ENCODE data around the gene CYP20A1.
"Not testable (repeated sequence)": the region's sequence is repeated elsewhere in the genome, so short reads cannot be mapped to it uniquely, and the experiment has no call there.

CYP20A1 gene

DNA sequence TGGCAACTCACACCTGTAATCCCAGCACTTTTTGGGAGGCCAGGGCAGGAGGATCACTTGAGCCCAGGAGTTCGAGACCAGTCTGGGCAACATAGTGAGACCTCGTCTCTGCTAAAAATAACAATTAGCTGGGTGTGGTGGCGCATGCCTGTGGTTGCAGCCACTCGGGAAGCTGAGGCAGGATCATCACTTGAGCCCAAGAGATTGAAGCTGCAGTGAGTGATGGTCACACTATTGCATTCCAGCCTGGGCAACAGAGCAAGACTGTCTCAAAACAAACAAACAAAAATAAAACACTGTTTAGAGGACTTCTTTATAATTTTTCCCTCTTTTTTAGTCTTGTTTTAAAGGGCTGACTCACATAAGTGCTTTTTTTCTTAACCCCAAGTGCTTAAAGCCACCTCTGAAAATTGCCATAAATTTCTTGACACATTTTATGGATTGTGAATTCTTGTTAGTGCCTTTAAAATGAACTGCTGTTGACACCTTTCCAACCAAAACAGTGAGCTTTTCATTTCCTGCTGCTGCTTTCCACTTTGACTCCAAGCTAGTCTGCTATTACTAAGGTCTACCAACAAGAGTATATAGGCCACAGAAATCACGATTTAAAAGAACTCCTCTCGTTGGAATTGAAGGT, 41.7 kb downstream of the CYP20A1 start:
- DNase-seq (ENCODE audit: low spot score) = no peak

GRCh38 chr2:203282101-203282500, 43.3 kb downstream of the CYP20A1 start:
- DNase-seq (ENCODE audit: low spot score) = no peak

DNA sequence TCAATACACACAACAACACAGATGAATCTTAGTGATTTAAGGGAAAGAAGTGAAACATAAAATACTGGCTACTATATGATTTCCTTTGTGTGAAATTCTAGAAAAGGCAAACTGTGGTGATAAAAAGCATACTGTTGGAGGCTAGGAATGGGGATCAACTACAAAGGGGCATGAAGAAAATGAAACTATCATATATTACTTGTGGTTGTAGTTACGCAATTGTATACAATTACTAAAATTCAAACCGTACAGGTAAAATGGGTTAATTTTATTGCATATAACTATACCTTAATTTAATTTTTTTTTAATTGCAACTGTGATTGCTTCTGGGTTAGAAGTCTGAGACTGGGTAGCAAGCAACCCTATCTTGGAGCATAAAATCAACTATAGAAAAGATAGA, 47.7 kb downstream of the CYP20A1 start:
- no peak for DNase-seq (ENCODE audit: low spot score)

DNA sequence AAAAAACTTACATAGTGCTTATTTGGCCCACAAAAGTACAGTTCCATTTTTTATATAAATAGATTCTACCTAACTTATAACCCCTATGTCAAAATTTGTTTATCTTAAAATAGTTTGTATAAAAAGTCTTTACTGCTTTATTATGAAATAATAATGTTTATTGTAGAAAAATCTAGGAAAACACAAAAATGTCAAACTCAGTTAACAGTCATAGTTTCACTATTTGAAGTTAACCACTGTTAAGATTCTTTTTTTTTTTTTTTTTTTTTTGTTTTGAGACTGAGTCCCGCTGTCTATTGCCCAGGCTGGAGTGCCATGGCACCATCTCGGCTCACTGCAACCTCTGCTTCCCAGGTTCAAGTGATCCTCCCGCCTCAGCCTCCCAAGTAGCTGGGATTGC, 62.8 kb downstream of the CYP20A1 start:
- DNase-seq (ENCODE audit: low spot score) = peak; percentile 57

DNA sequence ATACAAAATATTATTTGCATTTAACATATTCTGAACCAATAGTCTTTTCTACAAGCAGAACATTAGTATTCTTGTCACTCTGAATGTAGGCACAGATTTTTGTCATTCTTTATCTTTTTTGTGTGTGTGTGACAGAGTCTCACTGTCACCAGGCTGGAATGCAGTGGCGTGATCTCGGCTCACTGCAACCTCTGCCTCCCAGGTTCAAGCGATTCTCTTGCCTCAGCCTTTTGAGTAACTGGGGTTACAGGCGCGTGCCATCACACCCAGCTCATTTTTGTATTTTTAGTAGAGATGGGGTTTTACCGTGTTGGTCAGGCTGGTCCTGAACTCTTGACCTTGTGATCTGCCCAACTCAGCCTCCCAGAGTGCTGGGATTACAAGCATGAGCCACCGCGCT, 63.8 kb downstream of the CYP20A1 start:
- not testable (repeated sequence) for DNase-seq (ENCODE audit: low spot score)

- no peak for DNase-seq (ENCODE audit: low spot score)
Measured at GRCh38 chr2:203310688-203311436, 72.0 kb downstream of the CYP20A1 start.

GRCh38 chr2:203326356-203326755, 87.5 kb downstream of the CYP20A1 start:
- DNase-seq (ENCODE audit: low spot score) = no peak

DNA sequence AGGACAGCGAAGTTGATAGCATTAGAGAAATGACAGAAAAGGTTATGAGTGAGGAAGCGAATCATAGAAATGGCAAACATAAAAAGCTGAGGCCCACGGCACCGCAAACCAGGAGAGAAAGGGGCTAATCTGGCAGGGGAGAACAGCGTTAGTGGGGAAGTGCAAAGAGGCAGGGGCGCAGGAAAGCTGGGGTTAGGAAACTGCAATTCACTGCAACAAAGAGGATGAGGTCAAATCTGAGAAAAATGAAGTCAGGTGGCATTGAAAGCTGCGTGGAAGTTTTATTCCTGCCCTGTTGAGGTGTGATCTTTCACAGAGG, 88.7 kb downstream of the CYP20A1 start:
- DNase-seq (ENCODE audit: low spot score) = no peak

GRCh38 chr2:203327901-203328759, 89.3 kb downstream of the CYP20A1 start, which contains the start of gene ABI2:
Gene ABI2 (plus strand): TSS chr2:203328394. CDS start chr2:203328515, 121 bp downstream.
- peak; percentile 94 for DNase-seq (ENCODE audit: low spot score)

DNA sequence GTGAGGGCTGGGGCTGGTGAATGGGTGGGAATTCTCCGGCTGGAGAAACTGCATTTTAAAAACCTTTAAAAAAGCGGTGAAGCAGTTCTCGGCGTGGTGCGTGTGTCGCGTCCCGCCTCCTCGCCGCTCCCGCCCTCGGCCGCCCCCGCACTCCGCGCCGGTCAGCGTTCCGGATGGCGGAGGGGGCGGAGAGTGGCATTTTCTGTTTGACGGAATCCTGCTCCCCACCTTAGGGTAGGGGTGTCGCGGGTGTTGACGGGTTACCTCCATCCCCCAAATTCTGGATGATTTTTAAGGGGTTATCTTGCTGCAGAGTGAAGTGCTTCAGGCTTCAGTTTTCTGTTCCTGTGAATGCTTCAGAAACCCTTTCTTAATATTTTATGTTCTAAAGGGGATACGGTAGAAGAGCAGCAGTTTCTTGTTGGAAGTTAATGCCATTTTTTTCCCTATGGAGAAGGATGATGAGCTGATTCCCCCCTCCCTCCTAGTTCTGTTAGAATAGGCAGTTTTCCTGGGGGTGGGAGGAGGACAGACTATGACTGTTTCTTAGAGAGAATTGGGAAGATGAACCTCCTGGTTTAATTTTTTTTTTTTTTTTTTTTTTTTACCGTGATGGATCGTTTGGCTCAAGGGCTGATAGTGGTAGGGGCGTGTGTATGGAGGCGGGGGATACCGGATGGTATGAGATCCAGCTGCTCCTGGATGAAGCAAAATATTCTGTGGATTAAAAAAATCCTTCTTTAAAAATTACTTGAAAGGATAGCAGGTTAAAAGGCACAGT, 90.1 kb downstream of the CYP20A1 start:
- peak; percentile 62 for DNase-seq (ENCODE audit: low spot score)

DNA sequence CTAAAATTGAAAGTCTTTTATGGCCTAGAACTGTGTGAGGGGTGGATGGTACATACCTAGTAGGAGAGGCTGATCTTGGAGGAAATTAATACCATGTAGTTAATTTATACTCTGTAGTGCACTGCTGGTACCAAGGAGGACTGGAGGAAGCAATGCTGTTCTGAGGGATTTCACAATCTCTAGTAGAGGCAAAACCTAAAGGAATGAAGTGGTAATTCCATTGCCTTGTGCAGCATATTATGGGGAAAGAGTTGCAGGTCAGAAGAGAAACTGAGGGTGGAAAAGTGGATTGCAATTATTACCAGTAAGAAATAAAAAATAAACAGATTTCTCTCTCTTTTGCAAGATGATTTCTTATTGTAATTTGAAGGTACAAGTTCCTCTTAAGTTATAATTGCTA, 91.6 kb downstream of the CYP20A1 start:
- no peak for DNase-seq (ENCODE audit: low spot score)

- no peak for DNase-seq (ENCODE audit: low spot score)
Measured at GRCh38 chr2:203338322-203338721, 99.5 kb downstream of the CYP20A1 start.

DNA sequence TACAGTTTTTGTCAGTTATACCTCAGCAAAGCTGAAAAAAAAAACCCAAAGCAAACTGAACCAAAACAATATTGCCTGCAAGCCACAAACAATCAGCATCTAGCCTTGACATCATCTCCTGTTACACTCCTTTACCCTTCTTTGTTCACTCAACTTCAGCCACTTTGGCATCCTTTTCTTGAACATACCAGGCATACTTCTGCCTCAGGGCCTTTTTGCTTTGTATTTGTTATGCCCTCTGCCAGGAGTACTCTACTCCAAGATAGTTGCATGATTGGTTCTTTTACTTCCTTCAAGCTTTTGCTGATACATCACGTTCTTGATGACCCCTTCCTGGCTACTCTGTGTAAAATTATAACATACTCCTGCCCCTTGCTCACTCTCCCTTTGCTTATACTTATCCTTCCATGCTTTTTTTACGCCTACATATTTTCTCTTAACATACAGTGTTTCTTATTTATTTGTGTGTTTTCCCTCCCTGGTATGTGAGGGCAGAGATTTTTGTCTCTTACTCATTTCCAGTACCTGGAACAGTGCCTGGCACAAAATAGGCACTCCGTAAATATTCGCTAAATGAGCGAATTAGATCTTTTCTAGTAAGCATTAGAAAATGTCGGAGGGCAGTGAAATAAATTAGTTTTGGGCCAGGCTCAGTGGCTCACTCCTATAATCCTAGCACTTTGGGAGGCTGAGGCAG, 102.1 kb downstream of the CYP20A1 start:
- no peak for DNase-seq (ENCODE audit: low spot score)

- no peak for DNase-seq (ENCODE audit: low spot score)
Measured at GRCh38 chr2:203341741-203342310, 103.0 kb downstream of the CYP20A1 start.

DNA sequence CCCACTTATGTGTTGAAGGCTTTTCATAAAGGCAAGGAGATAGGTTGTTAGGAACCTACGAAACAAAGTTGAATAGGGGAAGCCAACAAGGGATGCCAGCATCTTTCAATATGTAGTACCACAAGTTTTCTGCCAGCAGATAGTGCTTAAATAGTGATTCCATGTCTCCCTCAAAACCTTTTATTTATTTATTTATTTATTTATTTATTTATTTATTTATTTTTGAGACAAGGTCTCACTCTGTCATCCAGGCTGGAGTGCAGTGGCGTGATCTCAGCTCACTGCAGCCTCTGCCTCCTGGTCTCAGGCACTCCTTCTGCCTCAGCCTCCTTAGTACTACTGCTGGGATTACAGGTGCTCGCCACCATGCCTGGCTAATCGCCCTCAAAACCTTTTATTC, 103.6 kb downstream of the CYP20A1 start:
- not testable (repeated sequence) for DNase-seq (ENCODE audit: low spot score)

- no peak for DNase-seq (ENCODE audit: low spot score)
Measured at GRCh38 chr2:203344667-203345066, 105.8 kb downstream of the CYP20A1 start.

DNA sequence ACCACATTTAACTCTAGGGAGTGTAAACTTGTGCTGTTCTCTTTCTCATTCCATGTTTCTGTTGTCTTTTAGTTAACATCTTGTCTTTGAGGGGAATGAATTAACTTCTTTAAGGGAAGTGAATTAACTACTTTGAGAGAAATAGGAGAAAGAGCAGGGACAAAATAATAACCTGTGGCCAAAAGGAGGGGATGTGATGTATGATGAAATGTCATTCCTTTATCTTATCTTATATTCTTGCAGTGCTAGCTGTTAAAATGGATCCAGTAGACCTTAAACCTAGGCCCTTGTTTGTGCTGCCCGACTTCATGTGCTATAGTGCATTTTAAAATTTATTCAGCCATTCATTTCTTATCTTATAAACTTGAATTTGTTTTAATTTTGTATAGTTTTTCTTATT, 107.8 kb downstream of the CYP20A1 start:
- no peak for DNase-seq (ENCODE audit: low spot score)

- no peak for DNase-seq (ENCODE audit: low spot score)
Measured at GRCh38 chr2:203347375-203347774, 108.6 kb downstream of the CYP20A1 start.

- no peak for DNase-seq (ENCODE audit: low spot score)
Measured at GRCh38 chr2:203352604-203353255, 113.9 kb downstream of the CYP20A1 start.

DNA sequence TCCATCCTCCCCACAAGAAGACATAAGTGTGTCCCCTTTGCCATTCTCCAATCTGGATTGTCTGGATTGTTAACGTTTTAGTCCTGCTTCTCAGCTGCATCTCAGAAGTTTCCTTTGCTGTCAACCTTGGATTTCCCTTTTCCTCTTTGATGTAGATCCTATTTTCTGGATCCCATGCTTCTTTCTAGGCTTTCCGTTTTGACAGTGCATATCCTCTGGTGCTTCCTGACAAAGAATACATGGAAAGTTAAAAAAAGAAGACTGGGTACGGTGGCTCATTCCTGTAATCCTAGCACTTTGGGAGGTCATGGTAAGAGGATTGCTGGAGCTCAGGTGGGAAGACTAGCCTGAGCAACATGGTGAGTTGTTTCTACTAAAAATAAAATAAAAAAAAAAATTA, 116.1 kb downstream of the CYP20A1 start:
- DNase-seq (ENCODE audit: low spot score) = no peak
